Activated CD4-positive, alpha-beta T cell treated with anti-CD3 and anti-CD28 coated beads, Interleukin-2, amount 50 U/mL, for 4 hours (primary cell): Measurements from ENCODE around the gene LNX2.

Experiments
- DNase-seq, 2 experiments: peaks; one replicate each; pipeline ENCODE4 v3.0.0-alpha.2; 2020

The LNX2 gene

DNA sequence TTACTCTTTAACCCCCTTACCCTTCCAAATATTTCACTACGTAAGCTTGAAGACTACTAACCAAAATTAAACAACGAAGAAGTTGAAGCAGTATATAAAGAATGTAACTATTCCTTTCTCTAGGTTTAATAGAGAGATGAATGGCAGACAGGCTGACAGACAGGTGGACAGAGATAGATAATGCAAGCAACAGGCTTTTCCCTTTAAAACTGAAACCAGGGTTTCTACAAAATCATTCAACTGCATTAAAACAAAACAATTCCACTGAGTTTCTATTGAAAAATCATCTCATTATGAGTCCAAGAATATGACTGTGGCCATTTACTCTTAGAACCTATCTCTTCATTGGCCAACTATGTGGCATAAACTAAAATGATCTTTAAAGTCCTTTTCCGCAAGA lies 15.2 kb downstream of the LNX2 start:
- no peak for DNase-seq

DNA sequence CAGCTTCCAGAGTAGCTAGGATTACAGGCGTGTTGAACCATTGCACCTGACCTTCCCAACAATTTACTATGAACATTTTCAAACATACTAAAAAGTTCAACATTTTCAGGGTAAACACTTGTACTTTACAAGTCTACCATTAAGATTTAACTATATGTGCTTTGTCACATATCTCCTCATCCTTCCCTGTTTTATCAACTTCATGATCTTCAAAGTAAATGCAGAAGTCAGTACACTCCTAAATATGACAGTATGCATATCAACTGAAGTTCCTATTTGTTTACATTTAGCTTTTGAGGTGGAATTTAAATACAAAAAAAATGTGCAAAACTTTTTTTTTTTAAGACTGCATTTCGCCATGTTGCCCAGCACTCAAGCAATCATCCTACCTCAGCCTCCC lies 18.5 kb downstream of the LNX2 start:
- DNase-seq = no peak

DNA sequence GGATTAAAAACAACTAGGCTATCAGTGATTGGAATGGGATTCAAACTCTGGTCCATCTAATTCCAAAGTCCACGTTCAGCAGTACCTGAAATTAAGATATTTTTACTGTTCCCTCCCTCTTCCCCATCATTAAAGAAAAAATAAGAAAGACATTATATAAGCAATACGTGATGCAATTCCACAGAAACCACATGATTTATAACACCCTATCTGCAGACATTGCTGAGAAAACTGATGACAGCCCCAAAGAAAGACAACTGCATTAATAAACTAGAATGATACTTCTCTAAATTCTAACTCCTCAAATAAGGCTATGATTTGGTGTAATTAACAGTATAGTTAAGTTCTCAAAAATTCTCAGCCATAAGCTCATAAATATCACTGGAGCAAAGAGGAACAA lies 19.1 kb downstream of the LNX2 start:
- no peak for DNase-seq

DNA sequence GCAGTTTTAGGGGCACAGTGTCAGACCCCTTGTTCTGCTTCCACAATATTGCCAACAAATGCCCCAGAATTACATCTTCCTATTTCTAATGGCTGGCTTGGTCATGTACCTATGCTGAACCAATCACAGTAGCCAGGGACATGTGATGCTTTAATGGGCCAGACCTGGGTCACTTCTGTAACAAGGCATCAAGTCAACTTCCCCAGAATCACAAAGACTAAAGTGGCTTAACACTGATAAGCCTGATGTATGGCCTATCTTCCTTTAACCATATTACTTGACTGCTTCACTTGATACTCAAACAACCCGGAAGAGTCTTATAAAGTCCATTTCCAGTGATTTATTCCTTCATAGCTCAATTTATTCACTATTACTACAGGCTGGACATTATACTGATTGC lies 19.6 kb downstream of the LNX2 start:
- DNase-seq = no peak

DNA sequence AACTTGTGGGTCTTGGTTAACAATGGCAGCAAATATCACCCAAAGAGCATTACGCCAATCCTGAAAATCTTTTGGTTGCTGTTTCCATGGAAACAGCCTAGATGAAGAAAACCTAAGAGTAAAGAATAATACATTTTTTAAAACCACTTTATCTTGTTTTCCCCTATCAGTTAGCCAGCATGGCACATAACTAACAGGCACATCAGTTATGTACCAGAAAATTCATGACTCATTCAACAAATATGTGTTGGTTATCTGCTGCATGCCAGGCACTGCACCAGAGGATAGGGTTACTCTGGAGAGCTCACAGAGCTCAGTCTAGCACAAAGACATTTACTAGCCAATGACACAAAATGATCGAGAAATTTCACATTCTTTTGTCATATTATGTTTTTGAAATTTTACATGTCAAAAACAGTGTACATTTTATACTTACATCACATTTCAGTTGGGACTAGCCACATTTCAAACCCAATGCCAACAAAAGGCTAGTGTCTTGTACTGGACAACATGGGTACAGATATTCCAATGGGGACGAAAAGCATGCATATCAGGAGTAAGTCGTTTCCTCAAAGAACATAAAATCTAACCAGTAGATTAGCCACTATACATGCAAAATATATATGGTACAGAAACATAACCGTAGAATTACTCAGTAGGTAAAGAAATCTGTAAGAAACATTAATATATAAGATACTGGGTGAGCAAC lies 20.3 kb downstream of the LNX2 start:
- DNase-seq = no peak

DNA sequence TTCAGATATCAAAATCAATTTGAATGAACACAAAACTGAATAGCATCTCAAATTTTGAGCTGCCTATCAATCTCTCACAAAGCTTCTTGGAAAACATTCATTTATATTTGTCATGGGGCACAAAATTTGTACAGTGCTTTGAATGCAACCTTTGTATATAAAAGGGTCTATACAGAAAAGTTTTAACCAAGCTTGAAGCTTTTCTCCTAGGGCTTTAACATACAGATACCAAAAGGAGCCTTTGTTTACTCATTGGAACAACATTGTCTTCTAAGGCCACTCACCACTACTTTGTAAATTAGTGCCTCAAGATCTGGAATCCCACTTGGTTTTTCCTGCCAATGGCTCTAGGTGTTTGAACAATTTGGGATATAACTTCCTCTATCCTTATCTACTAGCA lies 21.2 kb downstream of the LNX2 start:
- no peak for DNase-seq

DNA sequence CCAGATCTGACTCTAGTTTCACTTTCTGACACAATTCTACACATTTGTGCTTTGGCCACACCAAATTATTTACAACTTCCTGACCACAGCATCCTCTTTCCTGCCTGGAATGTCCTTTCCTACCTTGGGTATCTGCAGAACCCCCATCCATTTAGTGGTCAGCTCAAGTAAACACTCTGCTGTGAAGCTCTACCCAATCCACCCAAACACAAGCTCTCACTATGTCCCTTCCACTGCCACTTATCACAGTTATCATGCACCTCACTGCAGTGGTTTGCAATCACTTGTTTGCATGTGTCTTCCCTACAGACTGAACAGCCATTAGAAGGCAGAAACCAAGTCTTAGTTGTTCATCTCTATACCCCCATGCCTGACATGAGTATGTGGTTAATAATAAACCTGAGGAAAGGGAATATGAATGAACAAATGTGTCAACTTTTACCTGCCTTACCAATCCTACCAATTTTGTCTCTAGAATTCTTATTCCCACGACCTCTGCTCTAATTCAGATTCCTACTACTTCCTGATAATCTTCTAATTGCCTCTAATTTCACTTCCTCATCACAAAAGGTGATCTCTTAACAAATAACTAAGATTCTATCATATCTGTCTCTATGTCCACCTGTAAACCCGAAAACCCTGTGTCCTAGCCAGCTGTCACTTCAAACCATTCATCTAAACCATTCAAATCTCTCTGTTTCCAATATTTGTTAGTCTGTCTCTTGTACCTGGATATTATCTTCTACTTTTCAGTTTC lies 25.1 kb downstream of the LNX2 start:
- DNase-seq = no peak

DNA sequence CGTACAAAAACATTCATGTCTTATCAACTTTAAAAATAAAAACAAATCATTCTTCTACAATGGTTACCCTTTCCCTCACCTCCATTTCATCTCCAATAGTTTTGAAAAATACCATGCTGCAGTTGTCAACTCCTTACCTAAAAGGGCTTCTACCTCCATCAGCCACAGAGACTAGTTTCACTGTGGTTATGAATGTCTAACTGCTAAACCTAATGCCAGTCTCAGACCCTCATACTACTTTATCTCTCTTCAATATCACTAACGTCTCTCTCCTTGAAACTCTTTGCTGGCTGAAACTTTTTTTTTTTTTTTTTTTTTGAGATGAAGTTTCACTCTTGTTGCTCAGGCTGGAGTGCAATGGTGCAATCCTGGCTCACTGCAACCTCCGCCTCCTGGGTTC lies 27.1 kb downstream of the LNX2 start:
- no peak for DNase-seq

DNA sequence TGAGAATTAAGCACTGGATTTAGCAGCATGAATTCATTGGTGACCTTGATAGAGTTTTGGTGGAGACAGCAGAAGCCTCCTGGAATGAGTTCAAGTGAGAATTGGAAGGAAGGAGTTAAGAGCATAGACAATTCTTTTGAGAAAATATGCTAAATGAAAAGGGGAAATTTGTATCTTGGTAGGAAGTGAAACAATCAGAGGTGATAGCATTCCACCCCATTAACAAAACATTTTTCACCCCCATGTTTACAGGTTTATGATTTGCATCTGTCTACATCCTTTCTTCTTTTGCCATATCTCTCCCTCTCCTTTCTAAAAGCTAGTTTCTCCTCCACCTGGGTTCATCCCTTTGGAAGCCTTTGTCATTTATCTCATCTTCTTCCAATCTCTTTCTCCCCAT lies 27.5 kb downstream of the LNX2 start:
- DNase-seq = no peak

DNA sequence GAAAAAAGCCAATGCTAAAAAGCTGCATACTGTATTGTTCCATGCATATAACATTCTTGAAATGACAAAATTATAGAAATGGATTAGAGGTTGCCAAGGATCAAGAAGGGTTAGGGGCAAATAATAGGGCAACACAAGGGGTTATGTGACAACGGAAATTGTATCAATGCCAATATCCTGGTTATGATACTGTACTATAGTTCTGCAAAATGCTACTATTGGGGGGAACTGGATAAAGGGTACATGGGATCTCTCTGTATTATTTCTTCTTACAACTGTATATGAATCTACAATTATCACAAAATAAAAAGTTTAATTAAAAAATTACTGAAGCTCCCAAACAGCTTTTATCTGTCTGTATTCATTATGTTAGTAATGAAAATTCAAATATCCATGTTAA lies 31.9 kb downstream of the LNX2 start:
- no peak for DNase-seq

DNA sequence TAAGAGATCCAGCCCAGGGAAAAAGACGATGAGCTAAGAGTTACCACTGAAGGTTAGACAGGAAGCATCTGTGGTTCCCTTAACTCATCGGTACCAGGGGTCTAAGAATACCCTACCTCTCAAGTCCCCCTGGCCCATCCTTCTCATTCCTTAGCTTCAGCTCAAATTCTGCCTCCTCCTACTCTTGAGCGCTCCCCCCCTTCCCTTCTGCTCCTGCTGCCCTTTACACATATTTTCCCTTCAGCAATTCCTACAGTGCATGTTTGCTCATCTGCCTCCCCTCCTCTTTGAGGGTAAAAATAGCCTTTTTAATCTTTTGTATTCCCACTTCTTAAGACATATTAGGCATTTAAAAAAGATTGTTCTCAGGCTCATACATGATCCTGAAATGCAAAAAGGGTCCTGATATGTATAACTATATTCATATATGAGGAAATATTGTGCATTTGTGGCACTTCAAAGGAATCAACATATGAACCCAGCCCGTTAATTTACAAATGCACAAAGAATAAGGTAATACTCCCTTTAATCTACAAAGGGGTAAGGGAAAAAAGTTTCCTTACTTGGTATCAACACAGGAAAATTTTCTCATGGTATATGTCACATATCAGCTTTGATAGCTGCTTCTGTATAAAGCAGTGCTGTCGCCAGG lies 33.1 kb downstream of the LNX2 start:
- DNase-seq = no peak

DNA sequence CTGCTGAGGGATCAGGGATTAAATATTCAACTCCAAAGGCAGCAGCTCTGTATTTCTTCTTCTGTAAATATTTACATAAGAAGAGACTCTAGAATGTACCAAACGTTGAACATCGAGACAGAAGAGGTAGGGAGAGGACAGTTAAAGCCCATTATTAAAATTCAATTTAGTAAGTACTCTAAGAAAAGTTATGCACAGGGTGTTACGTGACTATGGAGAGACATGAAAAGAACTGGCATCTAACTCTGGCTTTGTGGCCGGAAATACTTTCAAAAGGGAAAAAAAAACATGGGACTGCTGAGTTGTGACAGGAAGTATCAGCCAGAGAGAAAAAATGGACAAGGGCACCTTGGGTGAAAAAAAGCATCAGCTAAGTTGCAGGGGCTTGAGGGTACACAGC lies 36.7 kb downstream of the LNX2 start:
- no peak for DNase-seq

DNA sequence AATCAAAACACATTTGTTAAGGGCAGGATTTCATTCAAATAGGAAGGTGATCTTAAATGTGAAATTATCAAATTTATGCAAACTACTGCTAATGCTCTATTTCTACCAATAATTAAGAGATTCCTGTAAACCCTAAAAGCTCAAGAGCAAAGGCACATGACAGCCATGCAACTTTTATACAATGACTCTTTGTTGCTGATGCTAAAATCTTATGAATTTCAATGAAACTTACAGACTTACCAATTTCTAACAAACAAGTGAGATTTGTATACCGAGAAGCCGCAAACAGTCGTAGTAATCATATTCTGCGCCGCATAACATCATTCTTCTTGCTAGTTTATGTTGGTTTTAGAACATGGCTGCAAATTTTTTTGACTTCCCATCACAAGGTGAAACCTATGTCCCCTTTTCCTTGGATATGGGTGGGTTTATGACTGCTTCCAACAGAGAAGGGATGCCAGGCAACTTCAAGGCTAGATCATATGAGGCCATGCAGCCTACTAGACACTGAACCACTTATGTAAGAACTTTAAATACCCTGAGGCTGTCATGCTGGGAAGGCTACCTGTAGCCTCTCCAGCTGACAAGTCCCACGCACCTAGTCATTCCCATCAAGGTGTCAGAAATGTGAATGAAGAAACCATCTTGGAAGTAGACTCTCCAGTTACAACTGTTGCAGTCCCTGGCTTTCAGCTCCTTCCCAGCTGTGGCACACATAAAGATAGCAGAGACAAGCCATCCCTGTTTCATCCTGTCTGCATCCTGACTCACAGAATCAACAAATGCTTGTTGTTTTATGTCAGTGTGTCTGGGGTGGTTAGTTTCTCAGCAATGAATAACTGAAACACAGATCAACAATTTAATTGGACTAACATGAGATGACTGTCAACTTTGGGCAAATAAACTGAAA lies 42.0 kb downstream of the LNX2 start:
- DNase-seq = no peak

DNA sequence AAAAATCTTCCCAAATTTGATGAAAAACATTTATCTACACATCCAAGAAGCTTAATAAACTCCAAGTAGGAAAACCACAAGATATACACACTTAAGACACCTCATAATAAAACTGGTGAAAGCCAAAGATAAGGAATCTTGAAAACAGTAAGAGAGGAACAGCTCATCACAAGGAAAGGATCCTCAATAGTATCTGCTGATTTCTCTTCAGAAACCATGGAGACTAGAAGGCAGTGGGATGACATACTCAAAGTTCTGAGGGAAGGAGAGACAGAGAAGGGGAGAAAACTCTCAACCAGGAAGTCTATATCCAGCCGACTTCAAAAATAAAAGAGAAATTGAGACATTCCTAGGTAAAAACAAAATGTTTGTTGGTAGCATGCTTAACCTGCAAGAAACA lies 45.7 kb downstream of the LNX2 start:
- DNase-seq = no peak

DNA sequence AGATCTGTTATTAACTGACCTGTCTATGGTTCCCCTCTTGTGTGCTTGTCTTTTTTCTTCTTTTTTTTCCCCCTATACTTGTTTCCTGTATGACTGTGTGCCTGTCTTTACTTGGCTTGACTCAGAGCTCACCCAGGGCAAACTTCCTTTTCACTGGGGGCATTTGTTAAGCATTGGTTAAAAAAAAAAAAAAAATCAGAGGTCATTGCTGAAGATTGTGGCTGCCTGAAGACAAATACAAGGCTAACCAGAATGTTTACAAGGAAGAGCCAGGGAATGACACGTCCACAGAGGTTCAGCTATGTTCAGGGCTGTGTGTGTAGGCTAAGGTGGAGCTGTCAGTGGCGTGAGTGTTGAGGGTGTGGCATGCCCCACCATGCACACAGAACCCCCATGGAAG lies 47.1 kb downstream of the LNX2 start:
- no peak for DNase-seq

DNA sequence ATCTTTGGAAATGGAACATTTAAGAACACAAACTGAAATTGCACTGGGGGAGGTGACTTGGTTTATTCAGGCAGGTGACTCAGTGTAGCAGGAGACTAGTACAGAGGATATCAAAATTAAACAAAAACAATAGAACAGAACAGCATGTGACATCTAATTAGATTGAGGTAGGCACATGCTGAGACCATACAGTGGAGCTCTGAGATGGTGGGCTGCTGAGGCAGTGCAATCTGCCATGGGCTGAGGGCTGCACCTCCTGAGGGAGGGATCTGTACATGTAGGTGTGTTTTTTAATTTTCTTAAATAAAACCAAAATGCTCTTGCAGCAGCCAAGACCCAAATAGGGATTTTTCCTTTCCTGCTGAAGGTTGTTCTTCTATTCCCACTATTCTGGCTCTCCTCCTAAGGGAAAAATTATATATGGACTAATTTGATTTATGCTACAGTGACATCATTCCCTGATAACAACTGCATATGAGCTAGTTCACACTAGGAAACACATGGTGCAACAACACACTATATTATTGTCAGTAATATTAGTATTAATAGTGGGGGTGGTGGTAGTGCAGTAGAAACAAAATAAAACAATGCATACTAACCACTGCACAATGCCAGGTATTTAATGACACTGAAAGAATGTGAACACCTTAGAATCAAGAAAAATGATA lies 48.0 kb downstream of the LNX2 start:
- DNase-seq = no peak

DNA sequence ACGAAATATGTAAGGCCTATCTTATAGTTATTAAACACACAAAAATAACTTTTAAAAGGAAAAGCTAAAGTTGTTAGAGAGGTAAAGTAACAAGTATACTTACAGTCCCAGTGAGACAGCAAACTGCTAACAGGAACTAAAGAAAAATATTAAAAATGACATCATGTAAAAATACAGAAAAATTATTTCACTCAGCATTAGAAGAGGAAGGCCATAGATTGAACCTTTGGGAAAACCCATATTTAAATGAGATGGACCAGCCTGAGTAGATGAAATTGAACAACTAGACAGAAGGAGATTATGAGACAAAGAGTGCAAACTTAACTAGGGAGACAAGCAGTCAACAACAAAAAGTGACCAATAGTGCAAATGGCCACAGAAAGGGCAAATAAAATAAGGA lies 49.4 kb downstream of the LNX2 start:
- DNase-seq = no peak

DNA sequence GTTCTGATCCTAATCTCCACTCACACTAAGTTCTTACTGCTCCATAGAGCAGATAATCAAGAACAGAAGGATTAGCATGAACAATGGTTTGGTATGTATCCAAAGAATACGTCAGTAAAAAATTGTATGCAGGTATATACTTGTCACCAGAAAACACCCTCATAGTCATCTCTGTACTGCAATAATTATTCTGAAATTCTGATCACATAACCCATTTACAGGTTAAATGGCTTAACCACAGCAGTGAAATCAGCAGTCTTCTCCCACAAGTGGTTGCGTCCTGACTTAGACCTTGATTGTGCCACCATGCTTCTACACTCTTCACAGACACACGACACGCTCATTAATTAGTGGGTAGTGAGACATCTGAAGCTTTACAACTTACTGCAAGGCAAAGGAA lies 50.9 kb downstream of the LNX2 start:
- DNase-seq = no peak

DNA sequence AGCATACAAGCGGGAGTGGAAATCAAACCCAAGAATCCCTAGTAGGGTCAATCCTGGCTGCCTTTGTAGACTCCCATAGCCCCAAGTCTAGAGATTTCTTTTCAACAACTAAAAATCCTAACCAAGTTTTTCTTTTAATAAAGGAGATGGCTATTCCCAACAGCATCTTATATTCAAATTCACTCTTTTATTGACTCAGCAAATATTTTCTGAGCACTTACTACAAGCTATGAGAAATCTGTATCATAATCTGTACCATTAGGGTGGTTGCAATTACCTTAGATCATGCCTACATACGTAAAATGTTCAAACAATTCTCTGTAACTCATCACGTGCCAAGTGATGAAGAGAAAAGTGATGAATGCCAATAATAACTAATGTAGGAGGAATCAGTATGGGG lies 54.5 kb downstream of the LNX2 start:
- DNase-seq = no peak

DNA sequence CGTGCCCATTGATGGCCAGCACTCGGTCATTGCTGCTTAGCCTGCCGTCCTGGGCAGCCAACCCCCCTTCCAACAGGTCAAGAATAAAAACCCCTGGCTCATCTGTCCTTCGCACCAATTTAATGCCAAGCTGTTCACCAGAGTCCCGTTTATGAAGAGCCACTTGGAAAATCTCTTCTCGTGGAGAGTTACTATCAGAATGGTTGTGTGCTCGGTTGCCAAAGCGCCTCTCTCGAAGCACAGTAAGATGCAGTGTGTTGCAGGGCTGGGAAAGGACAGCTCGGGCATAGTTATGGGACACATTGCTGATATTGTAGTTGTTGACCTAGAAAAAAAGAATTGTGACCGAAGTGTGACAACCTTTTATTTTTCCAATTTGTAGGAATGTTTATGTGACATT lies 57.9 kb downstream of the LNX2 start:
- no peak for DNase-seq

DNA sequence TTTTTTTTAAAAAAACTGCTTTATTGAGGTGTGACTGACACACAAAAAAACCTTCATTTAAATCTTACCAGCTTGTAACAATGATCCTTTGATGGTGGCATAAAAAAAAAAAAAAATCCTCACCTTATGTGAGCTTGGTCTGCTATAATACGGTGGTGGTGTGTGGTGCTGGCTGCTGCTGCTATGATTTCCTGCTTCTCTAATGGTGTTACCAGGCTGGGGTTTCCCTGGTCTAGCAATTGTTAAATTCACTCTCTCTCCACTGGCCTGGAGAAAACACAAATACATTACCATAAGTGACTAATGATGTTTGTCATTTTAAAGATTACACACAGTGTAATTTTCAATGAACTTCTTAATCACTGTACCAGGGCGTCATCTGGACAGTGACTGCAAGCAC lies 60.6 kb downstream of the LNX2 start:
- DNase-seq = no peak

DNA sequence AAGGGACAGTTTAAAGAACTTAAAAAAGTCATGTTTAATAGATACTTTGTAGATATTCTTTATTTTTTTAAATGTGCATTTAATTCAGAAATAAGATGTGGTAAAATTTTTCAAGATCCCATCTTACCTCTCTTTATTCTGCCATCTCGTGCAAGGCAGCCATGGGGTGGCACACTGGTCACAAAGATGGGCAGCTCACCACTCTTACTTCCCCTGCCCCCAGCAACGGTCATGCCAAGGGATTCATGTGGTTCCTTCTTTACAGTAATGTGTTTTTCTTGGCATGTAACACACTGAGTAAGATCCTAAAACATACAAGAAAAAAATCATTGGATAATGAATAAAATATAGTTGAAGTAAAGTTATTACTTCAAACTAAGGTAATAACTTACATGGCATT lies 64.2 kb downstream of the LNX2 start:
- DNase-seq = no peak

DNA sequence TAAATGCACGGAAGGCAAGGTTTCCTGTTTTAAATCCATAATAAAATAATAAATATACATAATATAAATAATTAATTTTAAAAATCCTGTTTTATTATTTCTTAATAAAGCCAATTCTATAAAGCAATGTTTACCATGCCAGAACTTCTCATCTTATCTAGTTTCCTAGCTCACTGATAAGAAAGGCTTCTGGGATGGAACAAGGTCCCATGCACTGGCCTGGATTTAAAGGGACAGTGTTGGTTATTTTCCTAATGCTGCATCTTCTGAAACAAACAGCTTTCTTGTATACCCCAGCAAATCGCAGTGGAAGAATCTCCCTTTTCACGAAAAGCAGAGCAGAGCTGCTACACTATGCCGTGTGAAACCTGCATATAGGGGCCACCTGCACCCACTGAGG lies 68.8 kb downstream of the LNX2 start:
- no peak for DNase-seq
